GM12864 (cell line): ENCODE data around the gene STOM.

Experiments
- DNase-seq: peaks from one replicate; pipeline ENCODE4 v3.0.0-alpha.2; 2011; ENCODE audit warnings: low read depth
- H3K4me3 ChIP-seq: 2 replicates; pipeline ENCODE4 v1.5.1; 2011; ENCODE audit warnings: mild to moderate bottlenecking, low read depth, low read length, control low read depth
- CTCF ChIP-seq: IDR thresholded peaks from 2 replicates; pipeline ENCODE4 v1.5.1; 2011; ENCODE audit warnings: low read depth, mild to moderate bottlenecking, moderate library complexity, low read length, control low read depth, inconsistent platforms; ENCODE audit errors: missing control alignments

Gene STOM

GRCh38 chr9:121349009-121349408 lies 21.0 kb downstream of the STOM start:
- no peak for TF ChIP-seq CTCF
- no peak overlapping the region for H3K4me3 ChIP-seq
- no peak for DNase-seq

- DNase-seq, result no peak
- no peak for TF ChIP-seq CTCF
- no peak overlapping the region for H3K4me3 ChIP-seq
Measured at GRCh38 chr9:121348221-121348620, 21.8 kb downstream of the STOM start.

GRCh38 chr9:121345070-121345469 lies 25.0 kb downstream of the STOM start:
- no peak for TF ChIP-seq CTCF
- DNase-seq, result no peak

GRCh38 chr9:121344184-121344583 lies 25.9 kb downstream of the STOM start:
- no peak for DNase-seq
- no peak overlapping the region for H3K4me3 ChIP-seq
- no peak for TF ChIP-seq CTCF

More at GRCh38 chr9:121345070-121345469, 25.0 kb downstream of the STOM start:
- no peak overlapping the region for H3K4me3 ChIP-seq

- H3K4me3 ChIP-seq, result no peak overlapping the region
- peak; percentile 63 for DNase-seq
- TF ChIP-seq CTCF, result no peak
Measured at GRCh38 chr9:121340676-121341392, 29.2 kb downstream of the STOM start.

GRCh38 chr9:121339437-121339836 lies 30.6 kb downstream of the STOM start:
- no peak for DNase-seq
- H3K4me3 ChIP-seq, result no peak overlapping the region
- no peak for TF ChIP-seq CTCF

GRCh38 chr9:121336665-121337064 lies 33.4 kb downstream of the STOM start:
- no peak overlapping the region for H3K4me3 ChIP-seq
- no peak for DNase-seq
- TF ChIP-seq CTCF, result no peak
